Glutamatergic neuron (in vitro differentiated cells): ENCODE data around the gene LRRC14B. TPM values are rescaled to one million over a fixed set of nuclear protein-coding genes. Genes with fewer than 3 reads are reported as not detected.
"Not testable (repeated sequence)": the region's sequence is repeated elsewhere in the genome, so short reads cannot be mapped to it uniquely, and the experiment has no call there.

Experiments used
- DNase-seq: peaks from one replicate; pipeline ENCODE4 v3.0.0; 2022
- H3K27ac Mint-ChIP-seq: one replicate; pipeline ENCODE4 v1.8.0; 2020; ENCODE audit warnings: mild to moderate bottlenecking, mixed read lengths, inconsistent platforms; ENCODE audit not compliant: unreplicated experiment
- H3K27me3 Mint-ChIP-seq: one replicate; pipeline ENCODE4 v1.8.0; 2020; ENCODE audit warnings: mild to moderate bottlenecking, moderate library complexity, mixed read lengths, inconsistent platforms; ENCODE audit not compliant: unreplicated experiment
- H3K36me3 Mint-ChIP-seq: one replicate; pipeline ENCODE4 v1.8.0; 2020; ENCODE audit warnings: mild to moderate bottlenecking, mixed read lengths, inconsistent platforms; ENCODE audit not compliant: unreplicated experiment
- H3K4me1 Mint-ChIP-seq: one replicate; pipeline ENCODE4 v1.8.0; 2020; ENCODE audit warnings: mild to moderate bottlenecking, low read depth, mixed read lengths, inconsistent platforms; ENCODE audit not compliant: unreplicated experiment
- H3K4me3 Mint-ChIP-seq: one replicate; pipeline ENCODE4 v1.8.0; 2020; ENCODE audit warnings: mild to moderate bottlenecking, mixed read lengths, inconsistent platforms; ENCODE audit not compliant: unreplicated experiment
- H3K9me3 Mint-ChIP-seq: one replicate; pipeline ENCODE4 v1.8.0; 2020; ENCODE audit warnings: mild to moderate bottlenecking, moderate library complexity, mixed read lengths, inconsistent platforms; ENCODE audit not compliant: unreplicated experiment
- CTCF ChIP-seq: fragments of 200-600 bp; sonication (generic); IDR thresholded peaks from one replicate; pipeline ENCODE4 v1.5.0; 2021; ENCODE audit not compliant: partially characterized antibody, unreplicated experiment
- total RNA-seq: library from RNA; stranded (reverse); fragmentation: NEBNext Ultra II Directional; extraction: Animal tissue kit (Norgen Biotek cat#: 25700); gene quantifications from one replicate; pipeline ENCODE4 v1.2.1, GENCODE V29; 2021; ENCODE audit not compliant: unreplicated experiment

The LRRC14B gene
- total RNA-seq, 1 donor from 2014 or later = not detected

- Mint-ChIP-seq H3K36me3 (peaks cover 8% of the 10 kb centered on the region), H3K4me3 (no peak overlapping the region), H3K9me3 (no peaks in the 10 kb centered on the region), H3K27ac (no peak overlapping the region), H3K4me1 (no peaks in the 10 kb centered on the region), H3K27me3 (peaks cover 1% of the 10 kb centered on the region)
- no peak for DNase-seq
- no peak for TF ChIP-seq CTCF
These were observed 37.6 kb downstream of the LRRC14B start for GRCh38 chr5:228886-229285.

- H3K4me1 Mint-ChIP-seq = no peaks in the 10 kb centered on the region
- H3K36me3 Mint-ChIP-seq = peaks cover 3% of the 10 kb centered on the region
- H3K9me3 Mint-ChIP-seq = no peaks in the 10 kb centered on the region
- TF ChIP-seq CTCF = no peak
- H3K27me3 Mint-ChIP-seq = no peaks in the 10 kb centered on the region
- no peak overlapping the region for H3K4me3 Mint-ChIP-seq
- H3K27ac Mint-ChIP-seq = no peak overlapping the region
- DNase-seq = no peak
These were observed 39.4 kb downstream of the LRRC14B start for GRCh38 chr5:230711-231110.

- no peaks in the 10 kb centered on the region for H3K4me1 Mint-ChIP-seq
- DNase-seq = no peak
- no peak for TF ChIP-seq CTCF
- H3K9me3 Mint-ChIP-seq = no peaks in the 10 kb centered on the region
- no peak overlapping the region for H3K27ac Mint-ChIP-seq
- no peak overlapping the region for H3K4me3 Mint-ChIP-seq
- no peaks in the 10 kb centered on the region for H3K36me3 Mint-ChIP-seq
- no peaks in the 10 kb centered on the region for H3K27me3 Mint-ChIP-seq
These were observed 40.4 kb downstream of the LRRC14B start for GRCh38 chr5:231661-232060.

GRCh38 chr5:233426-233825 lies 42.1 kb downstream of the LRRC14B start:
- not testable (repeated sequence) for H3K27ac Mint-ChIP-seq, H3K4me1 Mint-ChIP-seq, H3K27me3 Mint-ChIP-seq, H3K9me3 Mint-ChIP-seq, DNase-seq, H3K4me3 Mint-ChIP-seq, H3K36me3 Mint-ChIP-seq

GRCh38 chr5:234450-234849 lies 43.2 kb downstream of the LRRC14B start:
- no peak overlapping the region for H3K27ac Mint-ChIP-seq
- no peaks in the 10 kb centered on the region for H3K36me3 Mint-ChIP-seq
- TF ChIP-seq CTCF = no peak

GRCh38 chr5:235527-235926 lies 44.2 kb downstream of the LRRC14B start:
- H3K4me1 Mint-ChIP-seq, H3K27me3 Mint-ChIP-seq, DNase-seq, H3K9me3 Mint-ChIP-seq, H3K36me3 Mint-ChIP-seq, H3K27ac Mint-ChIP-seq, H3K4me3 Mint-ChIP-seq: not testable (repeated sequence)

More at GRCh38 chr5:234450-234849, 43.2 kb downstream of the LRRC14B start:
- DNase-seq = no peak
- Mint-ChIP-seq H3K4me3 (no peak overlapping the region), H3K9me3 (no peaks in the 10 kb centered on the region), H3K4me1 (no peaks in the 10 kb centered on the region), H3K27me3 (no peaks in the 10 kb centered on the region)

- not testable (repeated sequence) for H3K4me1 Mint-ChIP-seq, DNase-seq, H3K4me3 Mint-ChIP-seq, H3K27me3 Mint-ChIP-seq, H3K9me3 Mint-ChIP-seq, H3K27ac Mint-ChIP-seq
- peaks cover 24% of the 10 kb centered on the region for H3K36me3 Mint-ChIP-seq
These were observed 46.6 kb downstream of the LRRC14B start for GRCh38 chr5:237931-238330.

- H3K9me3 Mint-ChIP-seq, DNase-seq, H3K4me3 Mint-ChIP-seq, H3K27me3 Mint-ChIP-seq, H3K4me1 Mint-ChIP-seq, H3K27ac Mint-ChIP-seq: not testable (repeated sequence)
- peaks cover 25% of the 10 kb centered on the region for H3K36me3 Mint-ChIP-seq
These were observed 49.3 kb downstream of the LRRC14B start for GRCh38 chr5:240550-240949.

- peaks cover 25% of the 10 kb centered on the region for H3K36me3 Mint-ChIP-seq
- H3K4me3 Mint-ChIP-seq, H3K9me3 Mint-ChIP-seq, H3K27me3 Mint-ChIP-seq, DNase-seq, H3K27ac Mint-ChIP-seq, H3K4me1 Mint-ChIP-seq: not testable (repeated sequence)
These were observed 49.9 kb downstream of the LRRC14B start for GRCh38 chr5:241045-241669.
